ENCODE results near the gene COL23A1.
"Not testable (repeated sequence)": the region's sequence is repeated elsewhere in the genome, so short reads cannot be mapped to it uniquely, and the experiment has no call there.

Gene COL23A1

GRCh38 chr5:178331491-178331996, 258.6 kb downstream of the COL23A1 start:
- DNase-seq = no peak

DNA sequence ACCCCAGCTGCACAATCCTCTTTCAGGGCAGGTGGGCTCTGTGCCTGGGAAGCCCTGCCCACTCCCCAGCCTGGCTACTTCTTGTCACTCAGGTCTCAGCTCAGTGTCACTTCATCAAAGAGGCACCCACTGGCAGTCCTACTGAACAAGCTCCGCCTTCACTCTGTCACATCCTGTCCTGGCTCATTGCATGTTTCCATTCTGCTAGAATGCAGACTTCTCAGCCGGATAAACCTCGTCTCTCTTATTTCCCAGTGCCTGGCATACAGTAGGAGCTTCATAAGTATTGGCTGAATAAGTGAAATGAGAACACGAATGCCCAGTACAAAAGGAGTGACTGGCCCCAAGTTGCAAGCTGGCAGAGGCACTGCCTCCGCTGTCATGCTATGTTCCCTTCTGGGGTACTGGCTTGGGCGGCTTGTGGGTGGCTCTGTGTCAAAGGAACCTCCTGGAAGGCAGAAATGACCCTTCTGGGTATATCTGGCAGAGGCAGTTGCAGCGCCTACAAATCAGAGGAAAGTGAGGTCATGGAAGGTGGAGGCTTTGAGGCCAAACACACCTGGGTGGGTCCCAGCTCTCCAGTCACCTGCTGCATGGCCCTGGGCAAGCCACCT, 259.3 kb downstream of the COL23A1 start:
- no peak for DNase-seq

GRCh38 chr5:178328826-178329730, 261.1 kb downstream of the COL23A1 start:
- DNase-seq = no peak

DNA sequence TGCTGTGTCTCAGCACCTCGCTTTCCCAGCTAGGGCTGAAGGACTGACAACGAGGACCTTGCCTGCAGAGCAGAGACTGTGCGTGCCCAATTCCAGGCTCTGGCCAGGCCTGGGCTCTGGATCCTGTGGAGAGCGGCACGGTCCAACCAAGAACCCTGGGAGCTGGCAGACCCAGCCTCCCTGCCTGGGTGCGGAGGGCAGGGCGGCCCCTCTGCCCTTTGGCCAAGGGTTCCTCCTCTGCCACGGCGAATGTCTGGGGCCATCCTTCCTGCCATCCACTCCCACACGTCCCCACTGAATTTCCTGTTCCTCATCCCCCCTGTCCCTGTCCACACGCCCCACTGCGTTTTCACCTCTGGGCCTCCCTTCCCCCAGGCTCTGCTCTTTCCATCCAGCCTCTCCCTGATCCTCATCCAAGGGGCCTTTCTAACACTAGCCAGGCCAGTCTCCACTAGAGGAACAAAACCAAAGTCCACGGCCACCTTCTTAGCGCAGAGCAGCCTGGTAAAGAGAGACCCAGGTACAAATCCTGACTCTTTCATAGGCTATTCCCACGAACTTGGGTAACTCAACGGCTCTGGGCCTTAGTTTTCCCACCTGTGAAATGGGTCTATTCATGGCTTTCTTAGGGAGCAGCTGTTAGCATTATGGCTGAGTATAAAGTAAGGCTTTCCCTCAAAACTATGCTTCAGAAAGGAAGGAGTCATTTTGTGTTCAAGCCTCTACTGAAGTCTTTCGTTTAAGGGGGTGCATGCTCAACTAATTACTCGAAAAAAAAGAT, 262.1 kb downstream of the COL23A1 start:
- no peak for DNase-seq

- no peak for DNase-seq
Observed at GRCh38 chr5:178327446-178327845, 262.7 kb downstream of the COL23A1 start.

GRCh38 chr5:178326374-178326715, 263.8 kb downstream of the COL23A1 start:
- DNase-seq = no peak

DNA sequence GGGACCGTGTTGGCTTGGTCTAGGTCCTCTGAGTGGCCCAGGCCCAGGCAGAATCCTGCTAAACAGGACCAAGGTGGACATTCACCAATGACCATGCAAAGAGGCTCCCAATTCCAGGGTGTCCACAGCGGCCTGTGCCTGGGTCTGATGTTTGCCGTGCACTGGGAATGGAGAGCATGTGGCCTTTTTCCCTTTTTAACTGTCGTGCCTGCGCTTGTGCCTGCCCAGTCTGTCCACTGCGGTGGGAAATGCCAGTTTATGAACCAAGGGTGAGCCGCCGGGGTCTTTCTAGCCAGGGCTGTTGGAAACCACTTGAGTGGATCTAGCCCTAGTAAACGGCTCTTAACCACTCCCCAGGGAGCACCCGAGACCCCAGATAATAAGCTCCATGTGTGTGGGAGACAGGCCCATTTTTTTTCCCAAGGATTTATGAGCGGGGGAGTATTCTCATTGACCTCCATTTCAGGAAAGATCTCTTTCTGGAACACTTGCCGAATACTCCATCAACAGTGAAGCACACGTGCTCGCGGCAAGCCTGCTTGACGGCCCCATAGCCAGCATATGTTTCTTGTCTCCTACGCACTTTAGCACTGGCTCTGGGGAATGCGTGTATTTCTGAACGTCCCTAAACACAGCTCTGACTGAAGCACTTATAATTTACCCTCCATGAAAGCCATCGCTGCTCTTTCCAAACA, 264.4 kb downstream of the COL23A1 start:
- no peak for DNase-seq

GRCh38 chr5:178325311-178325678, 264.9 kb downstream of the COL23A1 start:
- no peak for DNase-seq

- no peak for DNase-seq
Observed at GRCh38 chr5:178324481-178325310, 265.5 kb downstream of the COL23A1 start.

- DNase-seq = no peak
Observed at GRCh38 chr5:178323961-178324360, 266.2 kb downstream of the COL23A1 start.

DNA sequence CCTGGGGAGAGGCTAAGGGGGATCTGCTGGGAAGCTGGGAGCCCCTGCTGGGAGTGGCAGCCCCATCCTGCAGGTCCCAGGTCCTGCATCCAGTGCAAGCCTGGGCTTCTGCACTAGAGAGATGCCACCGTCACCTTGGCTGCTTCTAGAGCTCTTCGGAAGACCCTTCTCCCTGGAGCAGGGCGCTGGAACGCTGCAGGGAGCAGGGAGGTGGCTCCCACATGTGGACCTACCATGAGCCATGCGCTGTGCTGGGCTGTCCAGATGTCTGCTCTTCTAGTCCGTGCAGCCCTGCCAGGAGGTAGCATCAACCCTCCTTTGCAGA, 266.7 kb downstream of the COL23A1 start:
- DNase-seq = no peak

GRCh38 chr5:178322736-178323540, 267.3 kb downstream of the COL23A1 start:
- no peak for DNase-seq

GRCh38 chr5:178320281-178320855, 269.8 kb downstream of the COL23A1 start:
- DNase-seq = no peak

GRCh38 chr5:178319541-178320041, 270.6 kb downstream of the COL23A1 start:
- no peak for DNase-seq

DNA sequence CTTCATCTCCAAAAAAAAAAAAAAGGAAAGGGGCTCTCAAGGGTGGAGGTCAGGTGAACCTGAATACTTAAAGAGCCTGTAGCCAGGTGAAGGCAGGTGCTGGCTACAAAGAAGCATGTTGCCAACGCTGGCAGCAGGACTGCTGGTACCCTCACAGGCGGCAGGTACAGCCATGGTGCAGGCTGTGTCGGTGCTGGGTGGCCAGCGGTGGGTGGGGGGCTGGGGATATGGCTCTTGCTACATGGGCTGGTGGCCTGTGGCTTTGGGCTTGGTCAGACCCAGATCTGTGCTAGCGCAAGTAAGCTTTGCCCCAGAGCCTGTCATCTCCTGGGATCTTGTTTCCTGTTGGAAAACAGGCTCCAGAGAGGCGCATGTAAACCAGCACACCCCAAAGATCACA, 271.3 kb downstream of the COL23A1 start:
- no peak for DNase-seq

- DNase-seq = no peak
Observed at GRCh38 chr5:178318382-178318781, 271.8 kb downstream of the COL23A1 start.

DNA sequence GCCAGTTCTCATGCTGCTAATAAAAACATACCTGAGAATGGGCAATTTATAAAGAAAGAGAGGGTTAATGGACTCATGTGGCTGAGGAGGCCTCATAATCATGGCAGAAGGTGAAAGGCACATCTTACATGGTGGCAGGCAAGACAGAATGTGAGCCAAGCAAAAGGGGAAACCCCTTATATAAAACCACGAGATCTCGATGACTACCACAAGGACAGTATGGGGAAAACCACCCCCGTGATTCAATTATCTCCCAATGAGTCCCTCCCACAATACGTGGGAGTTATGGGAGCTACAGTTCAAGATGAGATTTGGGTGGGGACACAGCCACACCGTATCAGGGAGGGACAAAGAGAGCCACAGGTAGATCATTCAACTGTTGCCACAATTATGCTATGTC, 272.5 kb downstream of the COL23A1 start:
- DNase-seq = not testable (repeated sequence)

DNA sequence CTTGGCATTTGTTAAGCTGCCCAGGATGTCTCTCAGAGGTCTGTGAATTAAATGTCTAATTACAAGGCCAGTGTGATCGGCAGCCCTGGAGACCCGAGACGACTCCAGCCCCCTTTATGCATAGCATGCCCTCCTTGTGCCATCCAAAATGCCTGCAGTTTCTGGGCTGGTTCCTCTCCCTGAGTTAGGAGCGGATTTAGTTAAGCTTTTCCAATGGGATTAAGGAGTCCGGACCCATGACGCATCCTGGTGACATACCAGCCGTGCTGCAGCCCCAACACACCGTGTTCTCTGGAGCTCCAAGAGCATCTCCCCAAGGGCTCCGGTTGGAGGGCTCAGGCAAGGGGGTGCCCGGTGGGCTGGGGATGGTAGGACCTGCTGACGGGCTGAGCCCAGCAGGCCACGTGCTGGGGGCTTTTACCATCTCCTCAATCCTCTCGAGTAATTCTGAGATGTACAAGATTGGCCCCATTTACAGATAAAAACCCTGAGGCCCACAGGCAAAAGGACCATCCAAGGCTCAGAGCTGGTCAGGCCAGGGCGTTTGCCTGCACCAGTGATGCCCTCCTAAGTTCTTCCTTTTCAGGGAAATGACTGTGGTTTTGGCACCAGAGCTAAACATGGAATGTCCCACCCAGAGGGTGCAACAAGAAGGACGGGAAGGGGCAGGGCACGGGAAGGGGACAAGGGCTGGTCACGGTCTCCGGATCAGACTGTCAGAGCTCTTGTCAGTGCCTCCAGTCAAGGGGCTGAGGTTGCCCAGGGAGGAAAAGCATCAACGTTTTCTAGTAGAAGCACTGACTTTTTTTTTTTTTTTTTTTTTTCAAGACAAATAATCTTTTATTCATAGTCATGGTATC, 275.0 kb downstream of the COL23A1 start:
- no peak for DNase-seq

- no peak for DNase-seq
Observed at GRCh38 chr5:178314061-178314660, 276.0 kb downstream of the COL23A1 start.
